Measurements from ENCODE around the gene PRKCA.

DNA sequence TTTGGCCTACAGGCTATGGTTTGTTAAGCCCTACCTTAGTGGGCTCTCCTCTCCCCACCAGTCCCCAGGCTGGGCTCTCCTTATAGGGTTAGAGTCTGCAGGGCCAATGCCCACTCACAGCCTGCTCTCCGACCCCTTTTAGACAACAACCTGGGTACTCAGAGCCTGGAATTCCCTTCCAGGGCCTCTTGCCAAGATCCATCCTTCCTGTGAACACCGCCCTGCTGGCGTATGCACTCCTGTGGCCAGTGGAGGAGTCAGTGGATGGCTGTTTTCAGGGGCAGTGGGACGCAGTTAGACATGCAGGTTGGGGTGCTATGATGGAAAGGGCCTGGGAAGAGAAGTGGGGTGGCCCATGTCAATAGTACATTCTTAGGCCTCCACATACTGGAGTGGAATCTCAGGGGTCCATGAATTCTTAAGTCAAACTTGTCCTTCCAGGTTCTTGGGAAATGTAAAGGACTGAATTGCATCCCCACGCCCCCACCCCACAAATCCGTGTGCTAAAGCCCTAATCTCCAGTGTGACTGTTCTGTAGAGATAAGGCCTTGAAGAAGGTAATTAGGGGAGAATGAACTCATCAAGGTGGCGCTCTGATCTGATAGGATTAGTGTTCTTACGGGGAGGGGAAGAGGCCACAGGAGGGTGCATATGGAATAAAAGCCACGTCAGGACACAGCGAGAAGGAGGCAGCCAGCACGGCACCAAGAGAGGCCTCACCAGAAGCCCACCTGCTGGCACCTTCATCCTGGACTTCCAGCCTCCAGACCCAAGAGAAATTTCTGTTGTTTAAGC, 450.9 kb downstream of the PRKCA start:
- TF ChIP-seq, protein P1, sequence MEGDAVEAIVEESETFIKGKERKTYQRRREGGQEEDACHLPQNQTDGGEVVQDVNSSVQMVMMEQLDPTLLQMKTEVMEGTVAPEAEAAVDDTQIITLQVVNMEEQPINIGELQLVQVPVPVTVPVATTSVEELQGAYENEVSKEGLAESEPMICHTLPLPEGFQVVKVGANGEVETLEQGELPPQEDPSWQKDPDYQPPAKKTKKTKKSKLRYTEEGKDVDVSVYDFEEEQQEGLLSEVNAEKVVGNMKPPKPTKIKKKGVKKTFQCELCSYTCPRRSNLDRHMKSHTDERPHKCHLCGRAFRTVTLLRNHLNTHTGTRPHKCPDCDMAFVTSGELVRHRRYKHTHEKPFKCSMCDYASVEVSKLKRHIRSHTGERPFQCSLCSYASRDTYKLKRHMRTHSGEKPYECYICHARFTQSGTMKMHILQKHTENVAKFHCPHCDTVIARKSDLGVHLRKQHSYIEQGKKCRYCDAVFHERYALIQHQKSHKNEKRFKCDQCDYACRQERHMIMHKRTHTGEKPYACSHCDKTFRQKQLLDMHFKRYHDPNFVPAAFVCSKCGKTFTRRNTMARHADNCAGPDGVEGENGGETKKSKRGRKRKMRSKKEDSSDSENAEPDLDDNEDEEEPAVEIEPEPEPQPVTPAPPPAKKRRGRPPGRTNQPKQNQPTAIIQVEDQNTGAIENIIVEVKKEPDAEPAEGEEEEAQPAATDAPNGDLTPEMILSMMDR (IDR thresholded peaks at IDR 0.05): no peak
- no peak for TF ChIP-seq POLR2A (IDR thresholded peaks at IDR 0.05)
- TF ChIP-seq POLR2AphosphoS5 (IDR thresholded peaks at IDR 0.05): no peak

Measured in prostate gland (tissue), 2 donors.